ENCODE data around the gene SLC38A2. TPM values are rescaled to one million over a fixed set of nuclear protein-coding genes. Genes with fewer than 3 reads are reported as not detected.
A peak's percentile ranks its signal among the peaks of the same experiment; 100 is the strongest.
"Not testable (repeated sequence)": the region's sequence is repeated elsewhere in the genome, so short reads cannot be mapped to it uniquely, and the experiment has no call there.

Gene SLC38A2
- total RNA-seq, 1 donor from 2014 or later: 1,114 TPM

DNA sequence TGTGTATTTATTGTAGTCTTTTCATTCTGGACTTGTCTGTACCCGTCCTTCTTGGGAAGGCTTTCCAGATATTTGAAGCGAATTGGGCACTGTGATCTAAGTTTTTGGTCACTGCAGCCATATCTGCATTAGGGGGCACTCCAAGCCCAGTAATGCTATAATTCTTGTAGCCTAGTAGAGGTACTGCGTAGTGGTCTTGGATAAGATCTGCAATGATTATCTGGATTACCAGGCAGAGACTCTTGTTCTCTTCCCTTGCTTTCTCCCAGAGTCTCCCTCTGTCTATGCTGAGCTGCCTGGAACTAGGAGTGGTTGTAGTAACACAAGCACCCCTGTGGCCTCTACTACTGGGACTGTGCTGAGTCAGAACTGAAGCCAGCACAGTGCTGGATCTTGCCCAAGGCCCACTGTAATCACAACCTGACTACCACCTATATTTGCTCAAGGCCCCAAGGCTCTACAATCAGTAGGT is 30.0 kb downstream of the SLC38A2 start:
- FAIRE-seq (no peak), DNase-seq (ENCODE audit: low read depth) (peak; percentile 86)
- no peaks in the 10 kb centered on the region for H3K27me3 ChIP-seq (ENCODE audit: control insufficient read depth, insufficient read depth, low read length)
- TF ChIP-seq, protein P1, sequence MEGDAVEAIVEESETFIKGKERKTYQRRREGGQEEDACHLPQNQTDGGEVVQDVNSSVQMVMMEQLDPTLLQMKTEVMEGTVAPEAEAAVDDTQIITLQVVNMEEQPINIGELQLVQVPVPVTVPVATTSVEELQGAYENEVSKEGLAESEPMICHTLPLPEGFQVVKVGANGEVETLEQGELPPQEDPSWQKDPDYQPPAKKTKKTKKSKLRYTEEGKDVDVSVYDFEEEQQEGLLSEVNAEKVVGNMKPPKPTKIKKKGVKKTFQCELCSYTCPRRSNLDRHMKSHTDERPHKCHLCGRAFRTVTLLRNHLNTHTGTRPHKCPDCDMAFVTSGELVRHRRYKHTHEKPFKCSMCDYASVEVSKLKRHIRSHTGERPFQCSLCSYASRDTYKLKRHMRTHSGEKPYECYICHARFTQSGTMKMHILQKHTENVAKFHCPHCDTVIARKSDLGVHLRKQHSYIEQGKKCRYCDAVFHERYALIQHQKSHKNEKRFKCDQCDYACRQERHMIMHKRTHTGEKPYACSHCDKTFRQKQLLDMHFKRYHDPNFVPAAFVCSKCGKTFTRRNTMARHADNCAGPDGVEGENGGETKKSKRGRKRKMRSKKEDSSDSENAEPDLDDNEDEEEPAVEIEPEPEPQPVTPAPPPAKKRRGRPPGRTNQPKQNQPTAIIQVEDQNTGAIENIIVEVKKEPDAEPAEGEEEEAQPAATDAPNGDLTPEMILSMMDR (IDR thresholded peaks at IDR 0.05; ENCODE audit: insufficient read depth, low read length, severe bottlenecking): peak; percentile 27
- no peaks in the 10 kb centered on the region for H3K36me3 ChIP-seq (ENCODE audit: control insufficient read depth, insufficient read depth, low read length)
- no peak overlapping the region for H3K4me3 ChIP-seq (ENCODE audit: low read depth, low read length)

DNA sequence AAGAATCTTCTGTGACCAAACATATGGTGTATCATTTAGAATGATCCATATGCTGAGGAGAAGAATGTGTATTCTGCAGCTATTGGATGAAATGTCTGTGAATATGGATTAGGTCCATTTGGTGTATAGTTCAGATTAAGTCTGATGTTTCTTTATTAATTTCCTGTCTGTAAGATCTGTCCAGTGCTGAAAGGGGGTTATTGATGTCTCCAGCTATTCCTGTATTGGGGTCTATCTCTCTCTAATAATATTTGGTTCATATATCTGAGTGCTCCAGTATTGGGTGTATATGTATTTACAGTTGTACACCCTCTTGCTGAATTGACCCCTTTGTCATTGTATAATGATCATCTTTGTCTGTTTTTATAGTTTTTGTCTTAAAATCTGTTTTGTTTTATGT is 33.5 kb downstream of the SLC38A2 start:
- no peak for FAIRE-seq

DNA sequence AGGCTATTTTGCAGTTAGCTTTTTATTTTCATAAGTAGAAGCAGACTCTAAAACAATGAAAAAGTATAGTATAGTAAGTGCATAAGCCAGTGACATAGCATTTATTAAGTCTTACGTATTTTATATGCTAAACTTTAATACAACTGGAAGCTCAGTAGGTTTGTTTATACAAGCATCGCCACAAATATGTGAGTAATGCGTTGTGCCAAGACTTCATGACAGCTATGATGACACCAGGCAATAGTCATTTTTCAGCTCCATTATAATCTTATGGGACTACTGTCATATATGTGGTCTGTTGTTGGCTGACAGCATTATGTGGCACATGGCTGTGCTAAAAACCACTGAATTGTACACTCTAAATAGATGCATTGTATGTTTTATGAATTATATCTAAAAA is 40.3 kb downstream of the SLC38A2 start:
- H3K4me3 ChIP-seq (ENCODE audit: low read depth, low read length): no peak overlapping the region
- TF ChIP-seq, protein P1 (IDR thresholded peaks at IDR 0.05; ENCODE audit: insufficient read depth, low read length, severe bottlenecking): no peak
- H3K36me3 ChIP-seq (ENCODE audit: control insufficient read depth, insufficient read depth, low read length): no peaks in the 10 kb centered on the region
- DNase-seq (ENCODE audit: low read depth): peak; percentile 75
- no peak for FAIRE-seq
- no peaks in the 10 kb centered on the region for H3K27me3 ChIP-seq (ENCODE audit: control insufficient read depth, insufficient read depth, low read length)

More for the DNA sequence above, 33.5 kb downstream of the SLC38A2 start:
- no peaks in the 10 kb centered on the region for H3K36me3 ChIP-seq (ENCODE audit: control insufficient read depth, insufficient read depth, low read length)
- TF ChIP-seq, protein P1 (IDR thresholded peaks at IDR 0.05; ENCODE audit: insufficient read depth, low read length, severe bottlenecking): no peak
- H3K4me3 ChIP-seq (ENCODE audit: low read depth, low read length): no peak overlapping the region
- no peak for DNase-seq (ENCODE audit: low read depth)
- no peaks in the 10 kb centered on the region for H3K27me3 ChIP-seq (ENCODE audit: control insufficient read depth, insufficient read depth, low read length)

DNA sequence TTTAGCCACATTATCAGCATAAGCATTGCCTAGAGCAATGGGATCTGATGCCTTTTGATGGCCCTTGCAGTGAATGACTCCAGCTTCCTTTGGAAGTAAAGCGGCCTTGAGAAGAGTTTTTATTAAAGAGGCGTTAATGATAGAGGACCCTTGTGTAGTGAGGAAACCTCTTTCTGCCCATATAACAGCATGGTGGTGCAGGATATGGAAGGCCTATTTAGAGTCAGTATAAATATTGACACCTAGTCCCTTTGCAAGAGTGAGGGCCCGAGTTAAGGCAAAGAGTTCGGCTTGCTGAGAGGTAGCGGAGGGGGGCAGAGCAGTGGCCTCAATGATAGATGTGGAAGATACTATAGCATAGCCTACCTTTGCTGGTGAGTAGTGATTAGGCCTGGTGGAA is 47.5 kb downstream of the SLC38A2 start:
- not testable (repeated sequence) for FAIRE-seq

DNA sequence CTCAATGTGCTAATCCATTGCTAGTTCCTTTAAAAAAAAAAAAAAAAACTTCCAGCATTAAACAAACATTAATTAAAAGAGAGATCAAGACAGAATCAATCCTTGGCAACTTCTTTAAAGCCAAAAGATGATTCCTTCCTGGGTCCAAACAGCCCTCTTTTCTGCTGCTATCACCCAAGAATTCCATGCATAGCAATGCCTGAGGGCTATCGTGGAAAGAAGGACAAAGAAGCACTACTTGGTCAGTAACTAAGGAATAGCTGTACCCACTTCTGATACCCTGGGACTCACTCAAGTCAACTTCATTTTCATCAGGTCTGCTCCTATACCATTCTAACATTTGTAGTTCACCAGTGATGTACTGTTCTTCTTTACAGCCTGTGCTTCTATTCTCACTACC is 51.8 kb downstream of the SLC38A2 start:
- H3K36me3 ChIP-seq (ENCODE audit: control insufficient read depth, insufficient read depth, low read length): no peaks in the 10 kb centered on the region
- DNase-seq (ENCODE audit: low read depth) (no peak), FAIRE-seq (no peak)
- TF ChIP-seq, protein P1 (IDR thresholded peaks at IDR 0.05; ENCODE audit: insufficient read depth, low read length, severe bottlenecking): no peak
- H3K27me3 ChIP-seq (ENCODE audit: control insufficient read depth, insufficient read depth, low read length): no peaks in the 10 kb centered on the region
- no peak overlapping the region for H3K4me3 ChIP-seq (ENCODE audit: low read depth, low read length)

More for the DNA sequence above, 47.5 kb downstream of the SLC38A2 start:
- DNase-seq (ENCODE audit: low read depth); H3K4me3 ChIP-seq (ENCODE audit: low read depth, low read length); H3K36me3 ChIP-seq (ENCODE audit: control insufficient read depth, insufficient read depth, low read length); H3K27me3 ChIP-seq (ENCODE audit: control insufficient read depth, insufficient read depth, low read length): not testable (repeated sequence)

DNA sequence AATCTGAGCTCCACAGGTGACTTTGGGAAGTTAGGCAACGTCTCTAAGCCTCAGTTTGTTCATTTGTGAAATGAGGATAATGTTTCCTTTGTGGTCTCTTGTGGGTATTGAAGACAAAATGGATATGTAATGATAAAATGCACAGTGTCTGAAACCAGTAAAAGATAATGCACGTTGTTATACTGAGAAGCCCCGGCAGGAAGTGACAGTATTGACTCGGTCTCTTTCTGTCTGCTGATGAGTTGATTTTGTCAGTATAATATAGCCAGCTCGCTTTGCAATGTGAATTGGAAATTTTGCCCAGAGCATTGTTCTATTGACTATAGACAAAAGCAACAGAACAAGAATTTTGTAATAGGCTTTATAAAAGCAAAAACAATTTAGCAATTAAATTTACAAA is 54.5 kb downstream of the SLC38A2 start:
- TF ChIP-seq, protein P1 (IDR thresholded peaks at IDR 0.05; ENCODE audit: insufficient read depth, low read length, severe bottlenecking): no peak
- Histone ChIP-seq H3K27me3 (ENCODE audit: control insufficient read depth, insufficient read depth, low read length) (no peaks in the 10 kb centered on the region), H3K4me3 (ENCODE audit: low read depth, low read length) (no peak overlapping the region), H3K36me3 (ENCODE audit: control insufficient read depth, insufficient read depth, low read length) (no peaks in the 10 kb centered on the region)
- DNase-seq (ENCODE audit: low read depth) (no peak), FAIRE-seq (no peak)

Other genes starting within 250 kb of the SLC38A2 start
- gene SLC38A1, start 103.7 kb downstream of the SLC38A2 start, total RNA-seq: 188 and 263 TPM in 2 replicates

All from bronchial epithelial cell (primary cell).